ENCODE results near the gene TNS3.
"Not testable (repeated sequence)": the region's sequence is repeated elsewhere in the genome, so short reads cannot be mapped to it uniquely, and the experiment has no call there.

Gene TNS3

GRCh38 chr7:47588704-47589225, 6.9 kb upstream of the TNS3 start:
- no peaks in the 10 kb centered on the region for H3K27me3 ChIP-seq (ENCODE audit: insufficient read depth, low read depth)
- TF ChIP-seq CTCF (conservative IDR thresholded peaks at IDR 0.05; ENCODE audit: low read depth, low read length): no peak
- H2AFZ ChIP-seq (ENCODE audit: low read depth): no peak overlapping the region

DNA sequence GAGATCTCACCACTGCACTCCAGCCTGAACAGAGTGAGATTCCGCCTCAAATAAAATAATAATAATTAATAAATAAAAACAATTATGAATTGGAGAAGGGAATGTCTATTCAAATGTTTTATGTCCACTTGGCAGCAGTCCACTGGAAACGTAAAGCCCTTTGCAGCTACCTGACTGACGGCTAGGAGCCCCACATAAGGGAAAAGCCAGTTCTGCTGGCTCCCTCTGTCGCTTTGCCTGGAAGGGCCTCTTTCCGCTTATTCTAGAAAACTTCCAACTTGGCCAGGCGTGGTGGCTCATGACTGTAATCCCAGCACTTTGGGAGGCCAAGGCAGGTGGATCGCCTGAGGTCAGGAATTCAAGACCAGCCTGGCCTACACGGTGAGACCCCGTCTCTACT, 6.1 kb upstream of the TNS3 start:
- Histone ChIP-seq H4K20me1 (ENCODE audit: insufficient read depth) (no peaks in the 10 kb centered on the region), H3K27me3 (ENCODE audit: insufficient read depth, low read depth) (no peaks in the 10 kb centered on the region; the same call in 1 of the 2 replicates), H3K36me3 (ENCODE audit: insufficient read depth) (no peaks in the 10 kb centered on the region), H3K4me1 (ENCODE audit: low read depth, poor library complexity, severe bottlenecking) (no peaks in the 10 kb centered on the region), H3K27ac (no peak overlapping the region), H3K4me3 (IDR thresholded peaks at IDR 0.05; ENCODE audit: insufficient read depth, low read depth, low read length) (no peak overlapping the region), H3K79me2 (ENCODE audit: insufficient read depth, low read depth) (no peaks in the 10 kb centered on the region), H2AFZ (ENCODE audit: low read depth) (no peak overlapping the region), H3K4me2 (no peak overlapping the region), H3K9ac (no peak overlapping the region)
- no peak for TF ChIP-seq CTCF (conservative IDR thresholded peaks at IDR 0.05; ENCODE audit: low read depth, low read length)

More at GRCh38 chr7:47588704-47589225, 6.9 kb upstream of the TNS3 start:
- H3K9ac ChIP-seq: no peak overlapping the region
- no peaks in the 10 kb centered on the region for H4K20me1 ChIP-seq (ENCODE audit: insufficient read depth)
- H3K4me1 ChIP-seq (ENCODE audit: low read depth, poor library complexity, severe bottlenecking): no peaks in the 10 kb centered on the region
- no peaks in the 10 kb centered on the region for H3K79me2 ChIP-seq (ENCODE audit: insufficient read depth, low read depth)
- no peak overlapping the region for H3K4me3 ChIP-seq (IDR thresholded peaks at IDR 0.05; ENCODE audit: insufficient read depth, low read depth, low read length)
- no peak overlapping the region for H3K4me2 ChIP-seq
- no peaks in the 10 kb centered on the region for H3K36me3 ChIP-seq (ENCODE audit: insufficient read depth)
- H3K27ac ChIP-seq: no peak overlapping the region

- Histone ChIP-seq H3K27ac (no peak overlapping the region), H3K4me2 (no peak overlapping the region), H3K36me3 (ENCODE audit: insufficient read depth) (no peaks in the 10 kb centered on the region), H3K4me3 (IDR thresholded peaks at IDR 0.05; ENCODE audit: insufficient read depth, low read depth, low read length) (no peak overlapping the region), H3K9ac (no peak overlapping the region), H3K4me1 (ENCODE audit: low read depth, poor library complexity, severe bottlenecking) (no peaks in the 10 kb centered on the region), H3K79me2 (ENCODE audit: insufficient read depth, low read depth) (no peaks in the 10 kb centered on the region), H3K27me3 (ENCODE audit: insufficient read depth, low read depth) (no peaks in the 10 kb centered on the region; the same call in 1 of the 2 replicates), H4K20me1 (ENCODE audit: insufficient read depth) (no peaks in the 10 kb centered on the region), H2AFZ (ENCODE audit: low read depth) (no peak overlapping the region)
- TF ChIP-seq CTCF (conservative IDR thresholded peaks at IDR 0.05; ENCODE audit: low read depth, low read length): no peak
These were observed 5.4 kb upstream of the TNS3 start for GRCh38 chr7:47587351-47587750.

DNA sequence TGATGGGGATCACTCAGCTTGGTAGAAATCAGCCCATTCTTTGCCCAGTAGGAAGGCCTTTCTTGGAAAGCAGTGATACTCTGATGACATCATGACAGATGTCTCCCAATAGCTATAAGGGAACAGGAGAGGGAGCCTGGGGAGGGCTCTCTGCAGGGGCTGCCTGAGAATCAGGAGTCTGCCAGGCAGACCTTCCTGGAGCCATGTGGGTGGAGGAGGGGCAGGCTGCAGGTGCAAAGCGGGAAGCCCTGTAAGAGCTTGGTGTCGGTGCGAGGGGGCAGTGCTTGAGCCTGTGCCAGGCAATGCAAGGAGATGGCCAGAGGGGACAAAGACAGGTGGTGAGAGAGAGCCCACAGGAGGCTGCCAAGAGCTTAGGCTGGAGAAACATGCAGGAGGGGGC, 5.0 kb upstream of the TNS3 start:
- Histone ChIP-seq H3K4me3 (IDR thresholded peaks at IDR 0.05; ENCODE audit: insufficient read depth, low read depth, low read length) (no peak overlapping the region), H2AFZ (ENCODE audit: low read depth) (no peak overlapping the region), H3K9ac (no peak overlapping the region), H3K4me1 (ENCODE audit: low read depth, poor library complexity, severe bottlenecking) (no peaks in the 10 kb centered on the region), H3K27ac (no peak overlapping the region), H3K4me2 (no peak overlapping the region), H3K79me2 (ENCODE audit: insufficient read depth, low read depth) (no peaks in the 10 kb centered on the region), H4K20me1 (ENCODE audit: insufficient read depth) (no peaks in the 10 kb centered on the region), H3K27me3 (ENCODE audit: insufficient read depth, low read depth) (no peaks in the 10 kb centered on the region; the same call in 1 of the 2 replicates), H3K36me3 (ENCODE audit: insufficient read depth) (no peaks in the 10 kb centered on the region)
- no peak for TF ChIP-seq CTCF (conservative IDR thresholded peaks at IDR 0.05; ENCODE audit: low read depth, low read length)

DNA sequence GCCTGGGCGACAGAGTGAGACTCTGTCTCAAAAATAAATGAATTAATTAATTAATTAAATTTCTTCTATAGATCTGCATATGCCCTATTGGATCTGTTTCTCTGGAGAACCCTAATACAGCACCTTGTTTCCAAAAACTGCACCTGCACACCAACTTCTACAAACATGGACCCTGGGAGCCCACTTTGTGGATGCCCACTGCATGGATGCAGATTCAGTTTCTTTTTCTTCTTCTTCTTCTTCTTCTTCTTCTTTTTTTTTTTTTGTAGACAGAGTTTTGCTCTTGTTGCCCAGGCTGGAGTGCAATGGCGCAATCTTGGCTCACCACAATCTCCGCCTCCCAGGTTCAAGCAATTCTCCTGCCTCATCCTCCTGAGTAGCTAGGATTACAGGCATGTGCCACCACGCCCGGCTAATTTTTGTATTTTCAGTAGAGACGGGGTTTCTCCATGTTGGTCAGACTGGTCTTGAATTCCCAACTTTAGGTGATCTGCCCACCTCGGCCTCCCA, 4.3 kb upstream of the TNS3 start:
- not testable (repeated sequence) for H3K9ac ChIP-seq; H3K36me3 ChIP-seq (ENCODE audit: insufficient read depth); H4K20me1 ChIP-seq (ENCODE audit: insufficient read depth); H3K27me3 ChIP-seq (ENCODE audit: insufficient read depth, low read depth); H3K4me1 ChIP-seq (ENCODE audit: low read depth, poor library complexity, severe bottlenecking); H3K27ac ChIP-seq; H3K79me2 ChIP-seq (ENCODE audit: insufficient read depth, low read depth); H3K4me3 ChIP-seq (IDR thresholded peaks at IDR 0.05; ENCODE audit: insufficient read depth, low read depth, low read length); H3K4me2 ChIP-seq; H2AFZ ChIP-seq (ENCODE audit: low read depth)

All from KMS-11 (cell line).